GM10248 (cell line): ENCODE data around the gene HELZ2.

Experiments used
- CTCF ChIA-PET: fragments of 300-600 bp; sonication (Branson Sonifier 250); formaldehyde crosslinking; extraction: SDS; loops from one replicate; lab custom pipeline; 2021; ENCODE audit warnings: antibody characterized with exemption; lab: Yijun Ruan, JAX
- POLR2A ChIA-PET: fragments of 350-650 bp; sonication (Branson Sonifier 250); formaldehyde crosslinking; extraction: SDS; loops from one replicate; lab custom pipeline; 2020; ENCODE audit warnings: antibody characterized with exemption; lab: Yijun Ruan, JAX
- DNase-seq: peaks from one replicate; pipeline ENCODE4 v3.0.0; 2012; ENCODE audit errors: extremely low spot score
- CTCF ChIP-seq: IDR thresholded peaks from 2 replicates; pipeline ENCODE4 v1.5.1; 2012; ENCODE audit warnings: mild to moderate bottlenecking, low read depth; ENCODE audit errors: extremely low read depth, missing control alignments, control extremely low read depth

HELZ2 gene

GRCh38 chr20:63546956-63547724 lies 26.9 kb downstream of the HELZ2 start:
- ChIA-PET CTCF (interaction anchor here (1.1 to 2.3 kb wide), 4 partner anchors 10 to 318 kb away, joined by 3 to 12 read pairs (median 3); partner anchors contain the start of genes PTK6 and TPD52L2), POLR2A (no interaction called here)
- TF ChIP-seq CTCF: no peak
- no peak for DNase-seq

GRCh38 chr20:63546256-63546955 lies 27.6 kb downstream of the HELZ2 start:
- no peak for TF ChIP-seq CTCF
- POLR2A ChIA-PET: no interaction called here
- CTCF ChIA-PET: interaction anchor here (1.1 to 2.3 kb wide), 4 partner anchors 9 to 319 kb away, joined by 3 to 12 read pairs (median 3); partner anchors contain the start of genes PTK6 and TPD52L2
- DNase-seq: no peak

GRCh38 chr20:63545814-63546213 lies 28.2 kb downstream of the HELZ2 start:
- no peak for DNase-seq
- ChIA-PET POLR2A (no interaction called here), CTCF (interaction anchor here (1.1 to 2.3 kb wide), 4 partner anchors 8 to 320 kb away, joined by 3 to 12 read pairs (median 3); partner anchors contain the start of genes PTK6 and TPD52L2)
- no peak for TF ChIP-seq CTCF

GRCh38 chr20:63544958-63545516 lies 29.0 kb downstream of the HELZ2 start:
- no peak for TF ChIP-seq CTCF
- no peak for DNase-seq
- CTCF ChIA-PET: no interaction called here
- POLR2A ChIA-PET: interaction anchor here (0.6 kb wide), 1 partner anchor 14 kb away, joined by 3 read pairs; no protein-coding TSS in a partner anchor

- ChIA-PET CTCF (interaction anchor here (1.0 kb wide), 1 partner anchor 8 kb away, joined by 3 read pairs; no protein-coding TSS in a partner anchor), POLR2A (no interaction called here)
- TF ChIP-seq CTCF: no peak
- no peak for DNase-seq
These were observed 29.6 kb downstream of the HELZ2 start for GRCh38 chr20:63544241-63544957.

GRCh38 chr20:63543733-63544132 lies 30.3 kb downstream of the HELZ2 start:
- POLR2A ChIA-PET: no interaction called here

More at GRCh38 chr20:63543733-63544132, 30.3 kb downstream of the HELZ2 start:
- CTCF ChIA-PET: interaction anchor here (1.0 to 1.9 kb wide), 4 partner anchors 8 to 430 kb away, joined by 3 to 5 read pairs (median 4); no protein-coding TSS in a partner anchor
- DNase-seq: no peak
- no peak for TF ChIP-seq CTCF
